Lung (tissue), 12 donors: Measurements from ENCODE around the gene NHSL1. TPM values are rescaled to one million over a fixed set of nuclear protein-coding genes. Genes with fewer than 3 reads are reported as not detected.

Source experiments
- ATAC-seq: fragments of 200-7000 bp; cut with Tn5 transposase; one replicate; pipeline ENCODE4 v1.9.1; 2020; ENCODE audit warnings: moderate number of reproducible peaks; ENCODE audit not compliant: insufficient read depth, low FRiP score
- DNase-seq, 3 donors: peaks; one replicate each; pipeline ENCODE4 v3.0.0-alpha.2; 2013 to 2017
- H3K27ac ChIP-seq, 2 donors: one replicate each; pipeline ENCODE4 v1.5.1; 2013; ENCODE audit warnings: mild to moderate bottlenecking in 2 of 2, moderate library complexity in 2 of 2, control low read depth in 1 of 2, inconsistent platforms in 1 of 2, low read depth in 1 of 2, low read length in 1 of 2
- H3K27me3 ChIP-seq, 3 donors: one replicate each; pipeline ENCODE4 v1.5.1; 2013; ENCODE audit warnings: low read length in 2 of 3; ENCODE audit not compliant: control insufficient read depth in 3 of 3, insufficient read depth in 3 of 3
- H3K36me3 ChIP-seq, 4 donors: one replicate each; pipeline ENCODE4 v1.5.1; 2013; ENCODE audit warnings: low read length in 4 of 4, mild to moderate bottlenecking in 1 of 4, moderate library complexity in 1 of 4; ENCODE audit not compliant: control insufficient read depth in 4 of 4, insufficient read depth in 4 of 4
- H3K4me1 ChIP-seq, 5 donors: one replicate each; pipeline ENCODE4 v1.5.1; 2013; ENCODE audit warnings: low read length in 5 of 5, mild to moderate bottlenecking in 2 of 5, moderate library complexity in 1 of 5; ENCODE audit not compliant: control insufficient read depth in 5 of 5, insufficient read depth in 5 of 5
- H3K4me3 ChIP-seq: one replicate; pipeline ENCODE4 v1.5.1; 2013; ENCODE audit warnings: mild to moderate bottlenecking, control low read depth, moderate library complexity
- H3K9ac ChIP-seq, 2 donors: one replicate each; pipeline ENCODE4 v1.5.1; 2013; ENCODE audit warnings: low read length in 2 of 2, control low read depth in 1 of 2; ENCODE audit not compliant: insufficient read depth in 1 of 2
- H3K9me3 ChIP-seq, 4 donors: one replicate each; pipeline ENCODE4 v1.5.1; 2013; ENCODE audit warnings: low read length in 3 of 4, mild to moderate bottlenecking in 1 of 4, moderate library complexity in 1 of 4; ENCODE audit not compliant: control insufficient read depth in 4 of 4, insufficient read depth in 3 of 4
- CTCF ChIP-seq: IDR thresholded peaks from 2 replicates; pipeline ENCODE4 v1.5.1; 2012; ENCODE audit warnings: mild to moderate bottlenecking; ENCODE audit errors: control extremely low read depth, extremely low read depth
- WGBS, 2 donors: extraction: QIAGEN DNeasy Blood & Tissue Kit; methylation state at CpG; one replicate each; pipeline ENCODE4 v1.1.7; 2013; 5-methylcytosine and 5-hydroxymethylcytosine counted together
- polyA plus RNA-seq, 2 donors: library from polyadenylated mRNA; stranded (reverse); fragments of 200-250 nt; gene quantifications; one replicate each; pipeline ENCODE4 v1.2.1, GENCODE V29; 2013
- total RNA-seq, 2 donors: library from RNA; depleted of rRNA in 1 of 2; stranded (reverse); fragments of >200 nt in 1 of 2; gene quantifications; one replicate each; pipeline ENCODE4 v1.2.1, GENCODE V29; 2014 to 2021
- donor health status: control.
- donor health status: control.
- donor health status: Bipolar disorder and iron deficiency.
- donor health status: healthy.
- donor health status: DM: yes; HTN: yes; CAD: no.

Gene NHSL1
- total and polyA plus RNA-seq, 4 donors: 5.2 to 53.7 (median 30.4) TPM

GRCh38 chr6:138482816-138483215 lies 16.5 kb downstream of the NHSL1 start:
- Histone ChIP-seq H3K4me3 (no peak overlapping the region), H3K9ac (no peak overlapping the region), H3K9me3 (no peaks in the 10 kb centered on the region), H3K27ac (no peak overlapping the region), H3K36me3 (peaks cover 0 to 11% (median 0%) of the 10 kb centered on the region in 4 donors), H3K4me1 (peaks cover 0 to 36% (median 2%) of the 10 kb centered on the region in 5 donors), H3K27me3 (no peaks in the 10 kb centered on the region)
- no peak for DNase-seq
- no peak for ATAC-seq
- whole genome bisulfite sequencing, 2 donors: 93 to 94% methylated on average over 3 of the region's 3 CpGs
- TF ChIP-seq CTCF: no peak

GRCh38 chr6:138480279-138480949 lies 18.9 kb downstream of the NHSL1 start:
- peak overlapping the region in 1 of 2 donors; percentile 70 for H3K27ac ChIP-seq
- H3K36me3 ChIP-seq: peaks cover 0 to 11% (median 0%) of the 10 kb centered on the region in 4 donors
- H3K4me3 ChIP-seq: no peak overlapping the region
- peaks cover 0 to 17% (median 2%) of the 10 kb centered on the region in 5 donors for H3K4me1 ChIP-seq
- no peaks in the 10 kb centered on the region for H3K9me3 ChIP-seq
- H3K9ac ChIP-seq: no peak overlapping the region
- 83 to 95% methylated on average over 6 of the region's 6 CpGs for WGBS, 2 donors
- ATAC-seq (no peak), DNase-seq (peak; percentile 47 to 74 (median 59))
- no peaks in the 10 kb centered on the region for H3K27me3 ChIP-seq
- no peak for TF ChIP-seq CTCF

- 83 to 90% methylated on average over 4 of the region's 4 CpGs for WGBS, 2 donors
Measured at GRCh38 chr6:138477913-138478539, 21.3 kb downstream of the NHSL1 start.

More at GRCh38 chr6:138477913-138478539, 21.3 kb downstream of the NHSL1 start:
- Histone ChIP-seq H3K27me3 (no peaks in the 10 kb centered on the region), H3K4me1 (peaks cover 0 to 6% (median 0%) of the 10 kb centered on the region in 5 donors), H3K9ac (no peak overlapping the region), H3K4me3 (no peak overlapping the region), H3K27ac (no peak overlapping the region), H3K9me3 (no peaks in the 10 kb centered on the region), H3K36me3 (peaks cover 0 to 7% (median 0%) of the 10 kb centered on the region in 4 donors)
- no peak for TF ChIP-seq CTCF
- ATAC-seq: no peak
- no peak for DNase-seq
